K562 (cell line): ENCODE results near the gene EPO. TPM values are rescaled to one million over a fixed set of nuclear protein-coding genes. Genes with fewer than 3 reads are reported as not detected.

Source experiments
- ATF6 ChIP-seq: sonication (generic); formaldehyde crosslinking; IDR thresholded peaks from 2 replicates; pipeline ENCODE4 v1.4.0; 2020; ENCODE audit warnings: mild to moderate bottlenecking, missing genetic modification reagents
- ATF7 ChIP-seq: fragments of 450-650 bp; IDR thresholded peaks from 2 replicates; pipeline ENCODE4 v1.7.1; 2014; ENCODE audit warnings: mild to moderate bottlenecking, moderate library complexity
- CCAR2 ChIP-seq: fragments of 200-400 bp; formaldehyde crosslinking; IDR thresholded peaks from 2 replicates; pipeline ENCODE4 v1.6.1; 2017; ENCODE audit warnings: mild to moderate bottlenecking, low read depth, low read length
- ELF4 ChIP-seq: fragments of 450-650 bp; formaldehyde crosslinking; IDR thresholded peaks from 2 replicates; pipeline ENCODE4 v1.4.0; 2022; ENCODE audit warnings: missing genetic modification characterization
- HCFC1 ChIP-seq: IDR thresholded peaks from 2 replicates; pipeline ENCODE4 v1.6.1; 2012; ENCODE audit warnings: low read depth, low read length, improper control_type of control experiment
- MTA3 ChIP-seq: fragments of 450-650 bp; formaldehyde crosslinking; IDR thresholded peaks from 2 replicates; pipeline ENCODE4 v1.6.1; 2017; ENCODE audit warnings: mild to moderate bottlenecking, borderline replicate concordance
- NR2C1 ChIP-seq, 2 experiments: fragments of 450-650 bp; IDR thresholded peaks; 2 replicates each; pipeline ENCODE4 v1.6.1; 2017; ENCODE audit warnings: mild to moderate bottlenecking in 2 of 2, antibody characterized with exemption in 1 of 2, inconsistent platforms in 1 of 2, missing compliant biosample characterization in 1 of 2, missing genetic modification characterization in 1 of 2
- SMAD1 ChIP-seq: fragments of 150-350 bp; IDR thresholded peaks from 2 replicates; pipeline ENCODE4 v1.6.1; 2014; ENCODE audit warnings: low read length, low read depth; ENCODE audit not compliant: partially characterized antibody
- SMARCA5 ChIP-seq: fragments of 450-650 bp; IDR thresholded peaks from 2 replicates; pipeline ENCODE4 v1.6.1; 2016
- SNAPC5 ChIP-seq: fragments of 250-450 bp; sonication (Bioruptor Pico); IDR thresholded peaks from 2 replicates; pipeline ENCODE4 v1.8.0; 2021; ENCODE audit warnings: moderate library complexity, mild to moderate bottlenecking, inconsistent platforms
- TRIM25 ChIP-seq: fragments of 450-650 bp; IDR thresholded peaks from 2 replicates; pipeline ENCODE4 v1.7.0; 2016; ENCODE audit warnings: borderline replicate concordance
- WHSC1 ChIP-seq: IDR thresholded peaks from one replicate; pipeline ENCODE4 v1.6.1; 2012; ENCODE audit warnings: low read length, control low read depth, inconsistent platforms
- ZBED1 ChIP-seq: IDR thresholded peaks from 2 replicates; pipeline ENCODE4 v1.6.1; 2014
- ZNF12 ChIP-seq: sonication (generic); formaldehyde crosslinking; IDR thresholded peaks from 2 replicates; pipeline ENCODE4 v1.4.0; 2020; ENCODE audit warnings: mild to moderate bottlenecking, missing genetic modification reagents
- ZNF175 ChIP-seq: fragments of 200-800 bp; sonication (Bioruptor generic); IDR thresholded peaks from 2 replicates; pipeline ENCODE4 v1.6.1; 2016; ENCODE audit warnings: low read depth, mild to moderate bottlenecking, missing genetic modification characterization, missing compliant biosample characterization
- ZNF740 ChIP-seq, 3 experiments: fragments of 200-800 bp in 1 of 3; sonication (Bioruptor generic) in 1 of 3; sonication (generic) in 1 of 3; formaldehyde crosslinking in 1 of 3; IDR thresholded peaks; 2 replicates each; pipeline versions ENCODE4 v1.6.1 to v1.8.0; 2016 to 2022; ENCODE audit warnings: mild to moderate bottlenecking in 2 of 3, missing compliant biosample characterization in 2 of 3, missing genetic modification characterization in 2 of 3, missing genetic modification reagents in 1 of 3
- polyA plus RNA-seq, 8 experiments: library from polyadenylated mRNA; depleted of rRNA in 4 of 8; stranded (reverse) in 5 of 8; unstranded in 3 of 8; fragments of >200 nt; fragmentation: Nextera tagmentation in 2 of 8; fragmentation: Illumina TruSeq in 1 of 8; extraction: Ambion mirVana in 2 of 8; extraction: Trizol in 1 of 8; gene quantifications; 2 replicates each; pipeline versions ENCODE4 v1.2.1 to v1.2.3, GENCODE V29; 2011 to 2014; ENCODE audit warnings: inconsistent platforms in 1 of 8, missing spikeins in 1 of 8
- total RNA-seq, 7 experiments: library from RNA; depleted of rRNA in 6 of 7; stranded (reverse); fragments of >200 nt in 6 of 7; fragmentation: Illumina TruSeq in 2 of 7; extraction: Trizol in 2 of 7; gene quantifications; 2 replicates each; pipeline versions ENCODE4 v1.2.1 to v1.2.3, GENCODE V29; 2011 to 2021; ENCODE audit warnings: low replicate concordance in 1 of 7
- TF ChIP-seq, protein P1 (sequence below): fragments of 450-650 bp; formaldehyde crosslinking; IDR thresholded peaks from 2 replicates; pipeline ENCODE4 v1.4.0; 2020; ENCODE audit warnings: mild to moderate bottlenecking, mixed read lengths
- TF ChIP-seq, protein P2 (sequence below), 2 experiments: fragments of 450-650 bp; IDR thresholded peaks; 2 replicates each; pipeline ENCODE4 v1.6.1; 2016

Gene EPO
- total and polyA plus RNA-seq, 9 of the 15 experiments (the other 6 are each of a cell fraction or from before 2014, with no cell fraction given), result 0.06 to 0.41 (median 0.07) TPM; not detected in 6

DNA sequence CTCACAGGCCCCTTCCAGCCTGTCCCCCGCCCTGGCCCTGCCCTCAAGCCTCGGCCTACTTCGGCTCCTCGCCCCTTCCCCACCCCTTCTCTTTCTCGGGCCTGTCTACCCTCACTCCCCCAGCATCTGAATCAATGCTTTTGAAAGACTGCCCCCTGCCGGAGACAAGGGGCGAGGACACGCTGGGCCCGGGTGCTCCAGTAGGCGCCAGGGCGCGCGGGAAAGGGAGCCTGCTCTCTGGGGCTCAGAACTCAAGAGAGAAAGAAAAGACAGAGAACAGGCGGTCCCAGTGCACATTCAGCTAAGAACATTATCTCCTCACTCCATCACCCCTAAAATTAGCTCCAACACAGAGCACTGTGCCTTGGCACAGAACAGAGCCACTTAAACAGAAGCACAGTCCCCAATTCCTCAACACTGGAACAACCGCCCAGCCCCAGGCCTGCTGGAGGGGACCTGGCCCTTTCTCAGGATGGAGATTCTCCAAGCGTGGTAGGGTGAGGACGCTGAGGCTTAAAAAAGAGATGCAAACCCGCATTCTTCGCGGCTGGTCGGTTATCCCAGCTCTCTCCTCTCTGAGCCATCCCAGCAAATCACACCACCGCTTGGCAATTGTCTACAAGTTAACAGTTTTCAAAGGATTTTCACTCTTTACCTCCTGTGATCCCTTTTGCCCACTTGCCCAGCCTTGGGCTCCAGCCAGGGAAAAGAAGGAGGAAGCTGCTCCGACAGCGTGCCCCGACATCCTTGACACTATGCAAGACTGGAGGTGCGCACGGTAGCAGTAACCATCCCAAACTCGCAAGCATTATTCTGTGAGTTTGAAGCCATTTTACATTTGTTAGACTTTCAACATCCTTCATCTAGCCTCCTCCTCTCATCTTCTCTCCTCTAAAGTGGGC is 28.3 kb upstream of the EPO start (continued):
- TF ChIP-seq, protein P1, sequence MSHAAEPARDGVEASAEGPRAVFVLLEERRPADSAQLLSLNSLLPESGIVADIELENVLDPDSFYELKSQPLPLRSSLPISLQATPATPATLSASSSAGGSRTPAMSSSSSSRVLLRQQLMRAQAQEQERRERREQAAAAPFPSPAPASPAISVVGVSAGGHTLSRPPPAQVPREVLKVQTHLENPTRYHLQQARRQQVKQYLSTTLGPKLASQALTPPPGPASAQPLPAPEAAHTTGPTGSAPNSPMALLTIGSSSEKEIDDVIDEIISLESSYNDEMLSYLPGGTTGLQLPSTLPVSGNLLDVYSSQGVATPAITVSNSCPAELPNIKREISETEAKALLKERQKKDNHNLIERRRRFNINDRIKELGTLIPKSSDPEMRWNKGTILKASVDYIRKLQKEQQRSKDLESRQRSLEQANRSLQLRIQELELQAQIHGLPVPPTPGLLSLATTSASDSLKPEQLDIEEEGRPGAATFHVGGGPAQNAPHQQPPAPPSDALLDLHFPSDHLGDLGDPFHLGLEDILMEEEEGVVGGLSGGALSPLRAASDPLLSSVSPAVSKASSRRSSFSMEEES (CRISPR knock-in tag), result no peak
- no peak for TF ChIP-seq SMARCA5
- TF ChIP-seq ELF4 (CRISPR knock-in tag), result 0 out of 2 replicates have a peak, but pooled peaks have one; percentile 20
- TF ChIP-seq ZNF12 (CRISPR knock-in tag), result no peak
- no peak for TF ChIP-seq ZNF175 (CRISPR knock-in tag)
- no peak for TF ChIP-seq ATF7
- TF ChIP-seq NR2C1 (IDR thresholded peaks at IDR 0.05), result no peak
- TF ChIP-seq NR2C1 (tag; IDR thresholded peaks at IDR 0.05), result no peak
- TF ChIP-seq SNAPC5, result no peak
- no peak for TF ChIP-seq MTA3
- TF ChIP-seq SMAD1, result peak; percentile 23
- TF ChIP-seq ATF6 (CRISPR knock-in tag), result no peak
- no peak for TF ChIP-seq TRIM25
- TF ChIP-seq WHSC1, result no peak
- no peak for TF ChIP-seq ZBED1
- TF ChIP-seq, protein P2, sequence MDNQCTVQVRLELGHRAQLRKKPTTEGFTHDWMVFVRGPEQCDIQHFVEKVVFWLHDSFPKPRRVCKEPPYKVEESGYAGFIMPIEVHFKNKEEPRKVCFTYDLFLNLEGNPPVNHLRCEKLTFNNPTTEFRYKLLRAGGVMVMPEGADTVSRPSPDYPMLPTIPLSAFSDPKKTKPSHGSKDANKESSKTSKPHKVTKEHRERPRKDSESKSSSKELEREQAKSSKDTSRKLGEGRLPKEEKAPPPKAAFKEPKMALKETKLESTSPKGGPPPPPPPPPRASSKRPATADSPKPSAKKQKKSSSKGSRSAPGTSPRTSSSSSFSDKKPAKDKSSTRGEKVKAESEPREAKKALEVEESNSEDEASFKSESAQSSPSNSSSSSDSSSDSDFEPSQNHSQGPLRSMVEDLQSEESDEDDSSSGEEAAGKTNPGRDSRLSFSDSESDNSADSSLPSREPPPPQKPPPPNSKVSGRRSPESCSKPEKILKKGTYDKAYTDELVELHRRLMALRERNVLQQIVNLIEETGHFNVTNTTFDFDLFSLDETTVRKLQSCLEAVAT (IDR thresholded peaks at IDR 0.05), result no peak
- TF ChIP-seq ZNF740 (CRISPR knock-in tag; IDR thresholded peaks at IDR 0.05), result 0 out of 2 replicates have a peak, but pooled peaks have one; percentile 22
- TF ChIP-seq ZNF740 (tag; IDR thresholded peaks at IDR 0.05), result no peak
- TF ChIP-seq CCAR2, result no peak
- peak; percentile 36; the same call in 1 of the 2 replicates for TF ChIP-seq HCFC1
